ENCODE results near the gene WAPL. TPM values are rescaled to one million over a fixed set of nuclear protein-coding genes. Genes with fewer than 3 reads are reported as not detected.
"Not testable (repeated sequence)": the region's sequence is repeated elsewhere in the genome, so short reads cannot be mapped to it uniquely, and the experiment has no call there.

The WAPL gene
- 10 to 100 TPM; 30.7 to 37.1 (median 33.6) TPM for total RNA-seq (2021; fragmentation: NEBNext Ultra II Directional; extraction: Animal tissue kit (Norgen Biotek cat#: 25700))
- long read RNA-seq, full-length matches to known transcripts: 1 of 60 reads
- long read RNA-seq, partial matches to known transcripts: 44 of 60 reads
- long read RNA-seq, other reads (novel, unspliced or antisense): 15 of 60 reads

- Mint-ChIP-seq H3K9me3 (no peaks in the 10 kb centered on the region), H3K27me3 (ENCODE audit: insufficient read depth) (no peaks in the 10 kb centered on the region; the same call in 1 of the 2 replicates), H3K4me3 (peak within 1 kb of the TSS; percentile 98), H3K4me1 (ENCODE audit: low read depth) (peaks cover 59% of the 10 kb centered on the region), H3K36me3 (ENCODE audit: low read depth) (peaks cover 24% of the 10 kb centered on the region), H3K27ac (peak within 1 kb of the TSS; percentile 93)
- peak; percentile 88 for DNase-seq
- TF ChIP-seq, protein P1, sequence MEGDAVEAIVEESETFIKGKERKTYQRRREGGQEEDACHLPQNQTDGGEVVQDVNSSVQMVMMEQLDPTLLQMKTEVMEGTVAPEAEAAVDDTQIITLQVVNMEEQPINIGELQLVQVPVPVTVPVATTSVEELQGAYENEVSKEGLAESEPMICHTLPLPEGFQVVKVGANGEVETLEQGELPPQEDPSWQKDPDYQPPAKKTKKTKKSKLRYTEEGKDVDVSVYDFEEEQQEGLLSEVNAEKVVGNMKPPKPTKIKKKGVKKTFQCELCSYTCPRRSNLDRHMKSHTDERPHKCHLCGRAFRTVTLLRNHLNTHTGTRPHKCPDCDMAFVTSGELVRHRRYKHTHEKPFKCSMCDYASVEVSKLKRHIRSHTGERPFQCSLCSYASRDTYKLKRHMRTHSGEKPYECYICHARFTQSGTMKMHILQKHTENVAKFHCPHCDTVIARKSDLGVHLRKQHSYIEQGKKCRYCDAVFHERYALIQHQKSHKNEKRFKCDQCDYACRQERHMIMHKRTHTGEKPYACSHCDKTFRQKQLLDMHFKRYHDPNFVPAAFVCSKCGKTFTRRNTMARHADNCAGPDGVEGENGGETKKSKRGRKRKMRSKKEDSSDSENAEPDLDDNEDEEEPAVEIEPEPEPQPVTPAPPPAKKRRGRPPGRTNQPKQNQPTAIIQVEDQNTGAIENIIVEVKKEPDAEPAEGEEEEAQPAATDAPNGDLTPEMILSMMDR (IDR thresholded peaks at IDR 0.05): peak; percentile 9; the same call in 1 of the 2 replicates
Measured at GRCh38 chr10:86521678-86522509, at the start of gene WAPL. Gene WAPL, minus strand, starts transcription at chr10:86521792. Its CDS starts 3,723 bp downstream, at chr10:86518069.

DNA sequence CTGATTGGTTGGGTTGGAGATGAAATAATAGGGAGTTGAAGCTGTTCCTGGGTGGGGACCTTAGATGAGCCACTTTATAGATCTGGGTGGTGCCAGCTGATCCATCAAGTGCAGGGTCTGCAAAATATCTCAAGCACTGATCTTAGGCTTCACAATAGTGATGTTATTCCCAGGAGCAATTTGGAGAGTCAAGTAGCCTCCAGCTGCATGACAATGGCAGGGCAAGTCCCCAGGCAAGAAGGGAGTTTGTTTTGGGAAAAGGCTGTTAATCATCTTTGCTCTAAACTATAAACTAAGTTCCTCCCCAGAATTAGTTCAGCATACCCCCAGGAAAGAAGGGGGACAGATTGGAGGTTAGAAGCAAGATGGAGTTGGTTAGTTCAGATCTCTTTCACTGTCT lies 47.7 kb upstream of the WAPL start:
- TF ChIP-seq, protein P1 (IDR thresholded peaks at IDR 0.05): no peak
- Mint-ChIP-seq H3K4me3 (no peak overlapping the region), H3K27ac (no peak overlapping the region), H3K27me3 (ENCODE audit: insufficient read depth) (peaks cover 25% of the 10 kb centered on the region), H3K4me1 (ENCODE audit: low read depth) (no peaks in the 10 kb centered on the region), H3K36me3 (ENCODE audit: low read depth) (peaks cover 9% of the 10 kb centered on the region), H3K9me3 (peaks cover 10% of the 10 kb centered on the region)
- DNase-seq: no peak

- not testable (repeated sequence) for H3K27ac Mint-ChIP-seq; H3K4me1 Mint-ChIP-seq (ENCODE audit: low read depth)
- TF ChIP-seq, protein P1 (IDR thresholded peaks at IDR 0.05): peak; percentile 53
Measured at GRCh38 chr10:86566518-86566917, 44.9 kb upstream of the WAPL start.

GRCh38 chr10:86563338-86563737 lies 41.7 kb upstream of the WAPL start:
- peaks cover 21% of the 10 kb centered on the region for H3K27me3 Mint-ChIP-seq (ENCODE audit: insufficient read depth)
- DNase-seq; H3K36me3 Mint-ChIP-seq (ENCODE audit: low read depth); H3K27ac Mint-ChIP-seq; H3K4me3 Mint-ChIP-seq; H3K9me3 Mint-ChIP-seq; H3K4me1 Mint-ChIP-seq (ENCODE audit: low read depth): not testable (repeated sequence)

More at GRCh38 chr10:86566518-86566917, 44.9 kb upstream of the WAPL start:
- peaks cover 10% of the 10 kb centered on the region for H3K9me3 Mint-ChIP-seq
- H3K36me3 Mint-ChIP-seq (ENCODE audit: low read depth); H3K4me3 Mint-ChIP-seq; DNase-seq: not testable (repeated sequence)
- peaks cover 20% of the 10 kb centered on the region for H3K27me3 Mint-ChIP-seq (ENCODE audit: insufficient read depth)

DNA sequence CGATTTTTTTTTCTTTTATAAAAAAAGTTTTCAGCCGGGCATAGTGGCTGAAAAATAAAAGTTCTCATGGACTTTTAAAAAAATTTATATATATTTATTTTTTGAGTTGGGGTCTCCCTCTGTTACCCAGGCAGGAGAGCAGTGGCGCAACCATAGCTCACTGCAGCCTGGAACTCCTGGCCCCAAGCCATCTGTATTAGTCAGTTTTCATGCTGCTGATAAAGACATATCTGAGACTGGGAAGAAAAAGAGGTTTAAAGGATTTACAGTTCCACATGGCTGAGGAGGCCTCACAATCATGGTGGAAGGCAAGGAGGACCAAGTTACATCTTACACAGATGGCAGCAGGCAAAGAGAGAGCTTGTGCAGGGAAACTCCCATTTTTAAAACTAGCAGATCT lies 37.1 kb upstream of the WAPL start:
- H3K27ac Mint-ChIP-seq; H3K9me3 Mint-ChIP-seq; DNase-seq; H3K36me3 Mint-ChIP-seq (ENCODE audit: low read depth); H3K4me1 Mint-ChIP-seq (ENCODE audit: low read depth); H3K4me3 Mint-ChIP-seq: not testable (repeated sequence)
- H3K27me3 Mint-ChIP-seq (ENCODE audit: insufficient read depth): peaks cover 17% of the 10 kb centered on the region

DNA sequence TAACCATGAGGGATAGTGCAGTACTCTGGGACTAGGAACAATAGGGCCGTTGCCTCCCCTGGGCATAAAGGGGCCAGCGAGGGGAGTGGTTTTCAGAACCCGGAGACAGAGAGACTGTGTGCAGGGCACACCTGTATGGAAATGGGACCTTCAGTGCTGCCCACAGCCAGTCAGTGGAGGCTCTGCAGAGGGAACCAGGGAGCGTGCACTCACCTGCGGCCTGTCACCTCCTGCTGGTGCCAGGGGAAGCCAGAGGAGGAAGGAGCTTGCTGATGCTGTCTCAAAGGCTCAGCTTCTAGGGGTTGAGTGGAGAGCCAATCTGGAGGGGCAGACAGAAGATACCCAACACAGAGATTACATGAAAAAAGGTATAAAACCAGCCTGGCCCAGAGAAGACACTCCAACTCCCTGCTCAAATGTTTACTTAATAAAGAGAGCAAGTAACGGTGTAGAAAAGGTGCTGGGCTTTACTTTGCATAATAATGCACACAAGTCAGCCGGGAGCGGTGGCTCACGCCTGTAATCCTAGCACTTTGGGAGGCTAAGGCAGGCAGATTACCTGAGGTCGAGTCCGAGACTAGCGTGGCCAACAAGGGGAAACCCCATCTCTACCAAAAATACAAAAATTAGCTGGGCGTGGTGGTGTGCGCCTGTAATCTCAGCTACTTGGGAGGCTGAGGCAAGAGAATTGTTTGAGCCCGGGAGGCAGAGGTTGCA lies 35.5 kb upstream of the WAPL start:
- DNase-seq: no peak
- no peak overlapping the region for H3K4me3 Mint-ChIP-seq
- peaks cover 17% of the 10 kb centered on the region for H3K4me1 Mint-ChIP-seq (ENCODE audit: low read depth)
- no peaks in the 10 kb centered on the region for H3K9me3 Mint-ChIP-seq
- TF ChIP-seq, protein P1 (IDR thresholded peaks at IDR 0.05): no peak
- H3K36me3 Mint-ChIP-seq (ENCODE audit: low read depth): no peaks in the 10 kb centered on the region
- H3K27me3 Mint-ChIP-seq (ENCODE audit: insufficient read depth): peaks cover 19% of the 10 kb centered on the region
- H3K27ac Mint-ChIP-seq: no peak overlapping the region

Data from HFFc6 (cell line).